Measurements from ENCODE around the gene FRMD4A.

Gene FRMD4A

DNA sequence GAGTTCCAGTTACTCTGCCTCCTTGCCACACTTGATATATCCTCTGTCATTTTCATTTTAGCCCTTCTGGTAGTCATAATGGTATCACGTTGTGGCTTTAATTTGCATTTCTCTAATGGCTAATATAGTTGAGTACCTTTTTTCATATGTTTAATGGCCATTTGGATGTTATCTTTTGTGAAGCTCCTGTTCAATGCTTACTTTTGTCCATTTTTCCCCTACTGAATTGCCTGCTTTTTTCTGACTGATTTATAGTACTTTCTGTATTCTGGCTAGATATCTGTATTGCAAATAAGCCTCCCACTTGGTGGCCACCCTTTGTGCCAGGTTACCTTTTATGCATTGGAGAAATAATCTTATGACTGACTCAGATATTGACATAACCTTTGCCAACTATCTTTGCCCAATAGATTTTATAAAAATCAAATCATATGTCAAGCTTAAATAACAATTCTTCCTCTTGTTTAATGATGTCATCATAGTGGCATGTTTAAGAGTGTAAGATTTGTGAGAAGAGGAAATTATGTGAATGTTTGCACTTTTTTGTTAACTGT lies 693.3 kb downstream of the FRMD4A start:
- Histone ChIP-seq H3K4me3 (ENCODE audit: low read depth in 1 of 2, low read length in 2 of 2) (no peak overlapping the region), H4K20me1 (ENCODE audit: insufficient read depth, low read length) (no peaks in the 10 kb centered on the region; the same call in 1 of the 2 replicates), H3K79me2 (ENCODE audit: insufficient read depth, low read length) (no peaks in the 10 kb centered on the region), H3K27ac (ENCODE audit: low read length) (no peak overlapping the region), H3K4me2 (ENCODE audit: insufficient read depth, low read length) (no peak overlapping the region), H3K9ac (ENCODE audit: low read depth, low read length) (no peak overlapping the region), H3K4me1 (ENCODE audit: insufficient read depth, low read length) (no peaks in the 10 kb centered on the region), H3K9me3 (ENCODE audit: insufficient read depth, low read length, severe bottlenecking) (peaks cover 4% of the 10 kb centered on the region), H2AFZ (ENCODE audit: low read depth, low read length) (no peak overlapping the region), H3K27me3 (ENCODE audit: insufficient read depth, low read length, poor library complexity) (no peaks in the 10 kb centered on the region), H3K36me3 (ENCODE audit: insufficient read depth, low read length) (peaks cover 30% of the 10 kb centered on the region; the same call in 1 of the 2 replicates)
- DNase-seq = no peak
- no peak for ATAC-seq (ENCODE audit: insufficient read depth, low read depth)
- TF ChIP-seq EZH2 (IDR thresholded peaks at IDR 0.05; ENCODE audit: borderline replicate concordance, low read depth, low read length, severe bottlenecking) (no peak), CTCF (IDR thresholded peaks at IDR 0.05; ENCODE audit: borderline replicate concordance, extremely low read depth, low read length, poor library complexity, severe bottlenecking) (no peak)

GRCh38 chr10:13636776-13637175 lies 693.9 kb downstream of the FRMD4A start:
- Histone ChIP-seq H3K27me3 (ENCODE audit: insufficient read depth, low read length, poor library complexity) (no peaks in the 10 kb centered on the region), H4K20me1 (ENCODE audit: insufficient read depth, low read length) (no peaks in the 10 kb centered on the region; the same call in 1 of the 2 replicates), H3K4me2 (ENCODE audit: insufficient read depth, low read length) (no peak overlapping the region), H3K4me1 (ENCODE audit: insufficient read depth, low read length) (no peaks in the 10 kb centered on the region), H3K4me3 (ENCODE audit: low read depth in 1 of 2, low read length in 2 of 2) (no peak overlapping the region), H3K9ac (ENCODE audit: low read depth, low read length) (no peak overlapping the region), H3K36me3 (ENCODE audit: insufficient read depth, low read length) (peaks cover 26% of the 10 kb centered on the region; the same call in 1 of the 2 replicates), H3K27ac (ENCODE audit: low read length) (no peak overlapping the region), H3K79me2 (ENCODE audit: insufficient read depth, low read length) (no peaks in the 10 kb centered on the region), H2AFZ (ENCODE audit: low read depth, low read length) (no peak overlapping the region), H3K9me3 (ENCODE audit: insufficient read depth, low read length, severe bottlenecking) (no peaks in the 10 kb centered on the region)
- DNase-seq (no peak), ATAC-seq (ENCODE audit: insufficient read depth, low read depth) (no peak)
- TF ChIP-seq EZH2 (IDR thresholded peaks at IDR 0.05; ENCODE audit: borderline replicate concordance, low read depth, low read length, severe bottlenecking) (no peak), CTCF (IDR thresholded peaks at IDR 0.05; ENCODE audit: borderline replicate concordance, extremely low read depth, low read length, poor library complexity, severe bottlenecking) (no peak)

DNA sequence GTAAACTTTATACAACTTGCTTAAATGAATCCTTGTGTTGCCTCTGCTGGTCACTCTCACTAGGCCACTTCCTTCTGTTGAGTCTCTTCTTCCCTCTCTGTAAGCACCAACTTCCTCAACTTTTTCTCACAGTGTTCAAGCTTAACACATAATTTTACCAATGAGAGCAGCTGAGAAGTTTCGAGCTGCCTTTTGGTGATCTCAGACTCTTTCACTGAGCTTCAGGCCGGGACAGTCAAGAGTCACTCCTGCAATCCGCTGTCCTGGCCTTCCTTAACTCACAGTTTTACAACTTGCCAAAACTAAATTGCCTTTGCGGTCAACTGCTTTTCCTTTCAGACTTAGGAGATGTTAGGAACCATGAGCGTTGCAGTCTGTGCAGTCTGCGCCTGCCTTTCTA lies 696.5 kb downstream of the FRMD4A start:
- no peak overlapping the region for H3K4me2 ChIP-seq (ENCODE audit: insufficient read depth, low read length)
- no peaks in the 10 kb centered on the region for H3K27me3 ChIP-seq (ENCODE audit: insufficient read depth, low read length, poor library complexity)
- DNase-seq = no peak
- no peak overlapping the region for H3K4me3 ChIP-seq (ENCODE audit: low read depth in 1 of 2, low read length in 2 of 2)
- peaks cover 35% of the 10 kb centered on the region for H3K36me3 ChIP-seq (ENCODE audit: insufficient read depth, low read length)
- H4K20me1 ChIP-seq (ENCODE audit: insufficient read depth, low read length) = no peaks in the 10 kb centered on the region; the same call in 1 of the 2 replicates
- TF ChIP-seq EZH2 (IDR thresholded peaks at IDR 0.05; ENCODE audit: borderline replicate concordance, low read depth, low read length, severe bottlenecking) (no peak), CTCF (IDR thresholded peaks at IDR 0.05; ENCODE audit: borderline replicate concordance, extremely low read depth, low read length, poor library complexity, severe bottlenecking) (no peak)
- ATAC-seq (ENCODE audit: insufficient read depth, low read depth) = no peak
- no peak overlapping the region for H3K9ac ChIP-seq (ENCODE audit: low read depth, low read length)
- no peaks in the 10 kb centered on the region for H3K79me2 ChIP-seq (ENCODE audit: insufficient read depth, low read length)
- no peaks in the 10 kb centered on the region for H3K9me3 ChIP-seq (ENCODE audit: insufficient read depth, low read length, severe bottlenecking)
- H3K27ac ChIP-seq (ENCODE audit: low read length) = no peak overlapping the region
- H2AFZ ChIP-seq (ENCODE audit: low read depth, low read length) = no peak overlapping the region
- no peaks in the 10 kb centered on the region for H3K4me1 ChIP-seq (ENCODE audit: insufficient read depth, low read length)
